ENCODE measurements around the gene JADE1.

Gene JADE1

GRCh38 chr4:128809477-128810330 lies at the start of gene JADE1:
Gene JADE1, plus strand, starts transcription at chr4:128809700. Its CDS starts 22,059 bp downstream, at chr4:128831759.
- peak; percentile 80 for DNase-seq (ENCODE audit: low read depth)

GRCh38 chr4:128766781-128767180 lies 42.7 kb upstream of the JADE1 start:
- DNase-seq (ENCODE audit: low read depth), result no peak

GRCh38 chr4:128768373-128768996 lies 41.0 kb upstream of the JADE1 start:
- no peak for DNase-seq (ENCODE audit: low read depth)

GRCh38 chr4:128769011-128769410 lies 40.5 kb upstream of the JADE1 start:
- no peak for DNase-seq (ENCODE audit: low read depth)

- DNase-seq (ENCODE audit: low read depth), result no peak
Observed at GRCh38 chr4:128770807-128771206, 38.7 kb upstream of the JADE1 start.

GRCh38 chr4:128775477-128775876 lies 34.0 kb upstream of the JADE1 start:
- DNase-seq (ENCODE audit: low read depth), result no peak

- DNase-seq (ENCODE audit: low read depth), result no peak
Observed at GRCh38 chr4:128775916-128776315, 33.6 kb upstream of the JADE1 start.

GRCh38 chr4:128776794-128777216 lies 32.7 kb upstream of the JADE1 start:
- DNase-seq (ENCODE audit: low read depth), result no peak

GRCh38 chr4:128780688-128781087 lies 28.8 kb upstream of the JADE1 start:
- no peak for DNase-seq (ENCODE audit: low read depth)

- DNase-seq (ENCODE audit: low read depth), result peak; percentile 3
Observed at GRCh38 chr4:128782076-128782715, 27.3 kb upstream of the JADE1 start.

GRCh38 chr4:128782875-128783614 lies 26.5 kb upstream of the JADE1 start:
- DNase-seq (ENCODE audit: low read depth), result no peak

GRCh38 chr4:128787509-128788311 lies 21.8 kb upstream of the JADE1 start:
- no peak for DNase-seq (ENCODE audit: low read depth)

GRCh38 chr4:128793859-128794672 lies 15.4 kb upstream of the JADE1 start:
- DNase-seq (ENCODE audit: low read depth), result no peak

GRCh38 chr4:128796934-128797333 lies 12.6 kb upstream of the JADE1 start:
- no peak for DNase-seq (ENCODE audit: low read depth)

- DNase-seq (ENCODE audit: low read depth), result no peak
Observed at GRCh38 chr4:128800284-128800683, 9.2 kb upstream of the JADE1 start.

GRCh38 chr4:128800701-128801284 lies 8.7 kb upstream of the JADE1 start:
- no peak for DNase-seq (ENCODE audit: low read depth)

- DNase-seq (ENCODE audit: low read depth), result no peak
Observed at GRCh38 chr4:128802680-128803628, 6.5 kb upstream of the JADE1 start.

GRCh38 chr4:128803783-128804182 lies 5.7 kb upstream of the JADE1 start:
- DNase-seq (ENCODE audit: low read depth), result no peak

GRCh38 chr4:128810331-128810870 lies 901 bp downstream of the JADE1 start:
- no peak for DNase-seq (ENCODE audit: low read depth)

Measured in stimulated activated CD8-positive, alpha-beta memory T cell treated with anti-CD3 and anti-CD28 coated beads, Interleukin-4, amount 100 ng/mL, for 24 hours (primary cell).